Stimulated activated naive CD4-positive, alpha-beta T cell treated with Interleukin-2 at 50 U/mL for 16 hours (primary cell): ENCODE data around the gene ATPAF1.

Experiments
- DNase-seq: peaks from one replicate; lab custom pipeline; 2025; lab: John Stamatoyannopoulos, UW

The ATPAF1 gene

DNA sequence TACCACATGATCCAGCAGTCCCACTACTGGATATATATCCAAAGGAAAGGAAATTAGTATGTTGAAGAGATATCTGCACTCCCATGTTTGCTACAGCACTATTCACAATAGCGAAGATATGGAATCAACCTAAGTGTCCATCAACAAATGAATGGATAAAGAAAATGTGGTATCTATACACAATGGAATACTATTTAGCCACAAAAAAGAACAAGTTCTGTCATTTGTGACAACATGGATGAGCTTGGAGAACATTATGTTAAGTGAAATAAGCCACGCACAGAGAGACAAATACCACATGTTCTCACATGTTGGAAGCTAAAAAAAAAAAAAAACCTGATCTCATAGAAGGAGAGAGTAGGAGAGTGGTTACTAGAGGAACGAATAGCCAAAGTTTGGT, 17.7 kb downstream of the ATPAF1 start:
- DNase-seq, result no peak

DNA sequence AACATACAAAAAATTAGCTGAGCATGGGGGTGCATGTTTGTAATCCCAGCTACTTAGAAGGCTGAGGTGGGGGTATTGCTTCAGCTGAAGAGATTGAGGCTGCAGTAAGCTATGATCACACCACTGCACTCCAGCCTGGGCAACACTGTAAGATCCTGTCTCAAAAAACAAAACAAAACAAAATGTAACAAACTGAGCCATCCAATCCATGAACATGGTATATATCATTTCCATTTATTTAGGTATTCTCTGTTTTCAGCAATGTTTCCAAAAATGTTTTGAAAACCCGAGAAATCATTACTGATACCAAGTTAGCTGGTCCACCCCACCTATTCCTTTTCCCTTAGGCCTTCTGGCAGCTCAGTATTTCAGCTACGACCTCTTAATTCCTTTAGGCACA, 18.4 kb downstream of the ATPAF1 start:
- DNase-seq, result no peak

DNA sequence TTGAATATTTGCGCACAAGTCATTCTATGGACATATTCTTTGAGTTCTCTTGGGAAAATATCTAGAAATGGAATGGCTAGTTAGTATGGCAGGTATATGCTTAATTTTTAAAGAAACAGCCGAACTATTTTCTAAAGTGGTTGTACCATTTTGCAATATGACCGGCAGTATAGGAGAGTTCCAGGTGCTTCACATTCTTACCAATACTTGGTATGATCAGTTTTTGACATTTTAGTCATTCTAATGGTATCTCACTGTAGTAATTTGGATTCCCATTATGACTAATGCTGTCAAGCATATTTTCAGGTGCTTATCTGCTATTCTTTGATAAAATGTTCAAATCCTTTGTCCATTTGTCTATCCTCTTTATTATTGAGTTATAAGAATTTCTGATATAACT, 20.6 kb downstream of the ATPAF1 start:
- no peak for DNase-seq

DNA sequence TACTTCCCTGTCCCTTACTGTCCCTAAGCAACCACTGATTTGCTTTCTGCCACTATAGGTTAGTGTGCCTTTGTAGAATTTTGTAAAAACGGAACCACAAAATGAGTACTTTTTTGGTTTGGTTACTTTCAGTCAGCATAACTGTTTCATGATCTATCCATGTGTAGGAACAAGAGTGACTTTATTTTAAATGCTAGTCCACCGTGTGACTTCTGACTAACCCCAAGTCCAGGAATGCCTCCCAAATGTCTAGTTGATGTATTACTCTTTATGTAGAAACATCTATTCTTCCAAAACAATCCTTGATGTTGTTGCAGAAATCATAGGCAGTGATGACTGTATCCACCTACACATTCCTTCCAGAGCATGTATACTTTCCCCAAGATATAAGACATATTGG, 21.3 kb downstream of the ATPAF1 start:
- DNase-seq, result no peak

DNA sequence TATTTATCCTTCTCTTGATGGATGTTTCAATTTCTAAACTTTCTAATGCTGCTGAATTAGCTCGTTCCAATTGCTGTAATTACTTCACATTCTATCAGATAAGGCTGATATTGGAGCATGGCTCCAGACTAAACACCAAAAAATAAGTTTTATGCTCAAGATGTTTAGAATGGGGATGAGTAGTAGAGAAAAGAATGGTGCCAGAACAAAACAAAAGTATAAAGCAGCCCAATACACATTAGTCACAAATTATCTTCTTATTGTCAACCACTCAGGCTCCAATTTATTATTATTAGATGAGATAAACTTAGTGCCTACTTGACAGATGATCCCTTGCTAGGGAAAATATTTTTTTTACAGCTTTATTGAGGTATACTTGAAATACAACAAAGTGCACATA, 21.8 kb downstream of the ATPAF1 start:
- DNase-seq, result no peak

DNA sequence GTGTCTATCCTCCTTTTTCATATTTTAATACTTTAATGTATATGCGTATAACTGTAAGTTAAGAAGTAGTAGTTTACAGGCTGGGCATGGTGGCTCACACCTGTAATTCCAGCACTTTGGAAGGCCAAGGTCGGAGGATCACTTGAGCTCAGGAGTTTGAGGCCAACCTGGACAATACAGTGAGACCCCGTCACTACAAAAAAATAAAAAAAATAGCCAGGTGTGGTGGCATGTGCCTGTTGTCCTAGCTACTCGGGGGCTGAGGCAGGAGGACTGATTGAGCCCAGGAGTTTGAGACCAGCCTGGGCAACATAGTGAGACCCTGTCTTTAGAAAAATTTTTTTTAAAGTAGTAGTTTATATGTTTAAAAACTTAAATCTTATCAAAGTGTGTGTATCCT, 22.3 kb downstream of the ATPAF1 start:
- DNase-seq, result no peak

DNA sequence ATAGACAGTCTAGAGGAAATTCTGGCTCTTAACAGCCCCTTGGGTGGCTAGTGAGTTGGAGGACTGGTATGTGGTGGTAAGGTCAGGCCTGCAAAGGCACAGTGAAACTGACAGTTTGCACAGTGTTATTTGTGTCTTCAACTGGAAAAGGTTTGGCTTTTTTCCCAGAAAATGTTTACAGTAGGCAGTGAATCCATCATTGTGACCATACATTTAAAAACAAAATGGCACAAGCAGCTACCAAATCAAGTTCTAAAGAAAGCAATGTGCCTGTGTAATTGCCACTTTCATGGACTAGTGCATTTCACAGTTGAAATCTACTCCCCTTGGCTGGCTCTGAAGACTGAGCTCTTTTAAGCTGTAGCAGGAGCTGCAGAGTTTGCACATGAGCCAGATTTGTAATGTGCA, 24.8 kb downstream of the ATPAF1 start:
- no peak for DNase-seq

DNA sequence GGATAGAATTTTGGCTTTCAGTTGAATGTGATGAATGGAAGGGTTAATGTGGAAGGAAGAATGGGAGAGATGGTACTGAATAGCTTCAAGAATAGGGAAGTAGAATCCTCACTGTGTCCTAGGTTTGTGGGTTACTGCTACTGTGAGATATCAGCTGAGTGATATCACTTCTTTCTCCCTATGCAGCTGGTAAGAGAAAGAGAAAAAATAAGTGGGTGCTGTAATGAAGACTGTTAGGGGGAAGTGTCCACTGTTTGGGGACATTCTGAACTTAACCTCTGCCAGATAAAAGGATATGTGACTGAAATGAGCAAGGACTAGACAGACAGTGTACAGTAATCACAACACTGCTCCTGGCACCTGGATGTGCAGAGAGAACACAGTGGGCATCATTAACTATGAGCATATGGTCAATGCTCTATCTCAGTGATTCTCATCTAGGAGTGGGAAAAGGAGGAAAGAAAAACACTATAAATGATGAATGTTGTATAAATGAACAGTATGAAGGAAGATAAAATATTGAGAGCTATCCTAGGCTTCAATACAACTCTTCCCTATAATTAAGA, 26.0 kb downstream of the ATPAF1 start:
- no peak for DNase-seq

DNA sequence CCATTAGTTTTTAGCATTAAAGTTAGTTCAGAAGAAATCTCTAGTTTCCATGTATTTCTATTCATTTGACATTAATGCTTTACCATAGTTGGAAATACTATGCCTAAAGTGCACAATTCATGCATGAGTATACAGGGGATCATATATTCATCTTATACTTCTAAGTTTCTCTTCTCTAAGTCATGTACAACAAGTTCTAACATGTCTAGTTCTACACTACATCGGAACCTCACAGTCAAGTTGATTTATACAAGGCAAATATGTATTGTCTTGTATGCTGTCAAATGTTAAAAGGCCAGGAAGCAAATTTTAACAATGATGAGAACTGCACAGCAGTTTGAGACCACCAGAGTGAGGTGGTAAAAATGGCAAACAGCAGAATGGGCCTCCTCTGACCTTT, 28.6 kb downstream of the ATPAF1 start:
- DNase-seq, result no peak

DNA sequence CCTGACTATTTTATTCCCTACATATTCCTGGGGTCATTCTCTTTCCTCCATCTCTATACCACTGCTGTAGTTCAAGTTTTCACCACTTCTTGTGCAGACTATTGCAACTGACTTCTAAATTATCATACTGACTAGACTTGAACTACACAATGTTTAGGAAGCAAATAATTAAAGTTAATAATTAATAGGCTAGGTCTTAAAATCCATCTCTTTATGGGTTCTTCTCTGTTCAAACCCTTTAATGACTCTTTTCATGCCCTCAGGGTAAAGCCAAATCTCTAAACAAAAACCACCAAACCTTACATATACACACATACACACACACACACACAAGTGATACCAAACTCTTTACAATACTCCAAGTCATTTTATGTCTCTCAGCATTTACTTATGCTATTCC, 29.2 kb downstream of the ATPAF1 start:
- no peak for DNase-seq

DNA sequence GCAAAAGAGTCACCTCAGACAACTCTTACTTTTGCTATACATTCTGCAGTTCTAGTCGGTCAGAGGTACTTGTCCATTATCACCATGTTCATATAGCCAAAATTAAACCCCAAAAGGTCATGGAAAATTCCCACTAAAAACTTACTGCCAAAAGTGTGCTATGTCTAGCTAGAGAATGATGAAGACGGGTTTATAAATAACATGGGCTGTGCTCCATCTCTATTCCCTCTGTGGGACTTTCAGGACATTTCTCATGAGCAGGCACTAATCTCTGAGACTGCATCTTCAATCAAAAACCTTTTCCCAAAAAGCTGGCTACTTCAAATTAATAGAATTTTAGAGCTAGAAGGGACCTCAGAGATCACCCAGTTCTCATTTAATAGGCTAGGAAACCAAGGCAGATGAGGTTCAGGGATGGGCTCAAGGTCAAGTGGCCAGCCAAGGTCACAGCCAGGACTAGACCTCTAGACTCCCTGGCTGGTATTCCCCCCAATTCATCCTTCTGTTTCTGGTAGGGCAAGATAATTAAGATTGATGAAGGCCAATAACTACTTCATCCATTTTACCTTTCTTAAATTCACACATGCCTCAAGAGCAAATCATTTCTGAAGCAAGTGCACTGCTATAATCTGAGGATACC, 30.6 kb downstream of the ATPAF1 start:
- no peak for DNase-seq

DNA sequence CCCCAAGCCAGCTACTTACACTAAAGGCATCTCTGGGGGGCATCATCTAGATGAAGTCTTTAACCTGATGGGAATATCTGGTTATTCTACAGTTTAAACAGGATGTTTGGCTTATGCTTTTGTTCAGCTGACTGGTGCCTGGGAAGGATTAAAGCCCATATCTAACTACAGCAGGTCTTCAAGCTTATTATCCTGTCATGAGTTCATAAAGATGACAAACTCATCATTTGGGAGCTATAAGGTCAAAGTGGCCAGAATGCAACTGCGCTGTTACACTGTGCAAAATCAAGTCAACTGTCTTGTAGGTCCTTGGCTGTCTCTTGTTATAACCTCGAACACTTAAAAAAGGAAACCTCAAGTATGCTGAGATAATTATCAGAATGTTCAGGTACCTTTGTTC, 33.0 kb downstream of the ATPAF1 start:
- no peak for DNase-seq

DNA sequence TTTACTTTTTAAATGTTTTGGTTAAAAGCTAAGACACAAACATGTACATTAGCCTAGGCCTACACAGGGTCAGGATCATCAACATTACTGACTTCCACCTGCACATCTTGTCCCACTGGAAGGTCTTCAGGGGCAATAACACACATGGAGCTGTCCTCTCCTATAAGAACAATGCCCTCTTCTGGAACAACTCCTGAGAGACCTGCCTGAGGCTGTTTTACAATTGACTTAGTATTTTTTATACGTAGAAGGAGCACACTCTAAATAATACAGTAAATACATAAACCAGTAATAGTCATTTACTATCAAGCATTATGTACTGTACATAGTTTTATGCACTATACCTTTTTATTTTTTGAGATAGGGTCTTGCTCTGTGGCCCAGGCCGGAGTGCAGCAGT, 37.4 kb downstream of the ATPAF1 start:
- no peak for DNase-seq

DNA sequence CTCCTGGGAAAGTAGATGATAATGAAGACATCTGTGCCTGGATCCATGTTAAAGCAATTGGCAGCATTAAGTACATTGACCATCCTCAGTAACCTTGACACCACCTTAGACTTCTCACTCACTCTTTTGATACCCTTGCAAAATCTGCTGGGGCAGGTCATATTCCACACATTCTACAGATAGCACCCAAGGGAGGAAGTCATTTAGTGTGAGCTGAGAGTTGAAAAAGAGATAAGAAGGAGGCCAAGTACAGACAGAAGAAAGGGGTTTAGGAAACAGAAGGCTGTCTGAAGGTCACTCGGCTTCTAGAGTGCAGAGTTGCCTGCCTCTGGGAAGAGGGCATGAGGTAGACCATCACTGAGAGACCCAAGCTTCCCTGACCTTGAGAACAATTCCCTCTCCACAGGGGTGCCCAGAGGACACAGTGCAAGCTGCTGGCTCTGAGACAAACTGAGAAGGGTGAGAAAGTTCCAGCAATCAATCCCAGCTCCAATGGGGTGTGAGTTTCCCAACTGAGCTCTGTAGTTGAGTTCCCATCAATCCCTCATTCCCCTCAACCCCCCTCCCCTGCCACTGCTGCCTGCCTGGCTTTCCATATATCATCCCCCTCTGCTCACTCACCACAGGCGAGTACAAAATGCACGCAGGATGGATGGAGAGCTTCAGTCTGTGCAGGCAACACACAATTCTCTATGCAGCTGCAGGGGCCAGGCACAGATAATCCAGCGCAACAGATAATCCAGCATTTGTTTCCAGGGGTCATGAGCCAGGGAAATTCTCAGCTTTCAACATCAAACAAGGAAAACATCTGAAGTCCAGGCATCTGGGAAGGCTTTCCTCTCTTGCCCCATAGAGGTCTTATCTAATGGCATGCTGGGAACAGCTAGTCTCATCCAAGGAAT, 44.2 kb downstream of the ATPAF1 start:
- DNase-seq, result no peak

DNA sequence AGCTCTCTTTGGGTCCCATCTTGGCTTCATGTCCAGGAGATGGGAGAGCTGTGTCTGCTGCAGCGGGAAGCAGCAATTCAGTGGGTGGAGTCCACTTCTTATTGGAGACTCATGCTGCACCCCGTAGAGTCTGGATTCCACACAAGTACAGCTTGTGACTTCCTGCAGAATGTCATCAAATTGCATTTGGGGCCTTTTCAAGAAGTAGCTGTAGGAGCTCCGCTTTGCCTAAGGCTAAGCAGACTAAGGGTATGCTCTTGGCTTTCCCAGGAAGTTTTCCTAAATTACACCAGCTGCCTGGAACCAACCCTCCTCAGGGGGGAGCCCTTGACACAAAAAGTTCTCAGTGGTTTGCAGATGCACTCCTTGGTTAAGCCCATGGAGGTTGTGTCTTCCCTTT, 45.8 kb downstream of the ATPAF1 start:
- DNase-seq, result no peak

DNA sequence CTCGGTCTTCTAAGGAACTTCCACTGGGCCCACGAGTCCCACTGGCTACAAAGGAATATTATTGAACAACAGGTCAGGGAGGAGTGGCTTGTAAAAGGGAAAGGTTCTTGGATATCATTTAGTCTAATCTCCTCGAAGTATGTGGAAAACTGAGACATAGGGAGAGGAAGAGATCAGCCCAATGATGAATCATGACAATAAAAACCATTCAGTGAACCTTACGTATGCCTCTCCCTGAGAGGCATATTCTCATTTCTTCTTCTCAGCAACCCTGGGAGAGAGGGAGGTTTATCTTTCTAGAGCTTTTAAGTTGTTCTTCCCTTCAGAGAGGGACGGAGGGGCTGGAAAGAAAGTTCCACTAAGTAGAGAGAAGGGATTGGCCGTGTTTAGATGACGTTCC, 46.2 kb downstream of the ATPAF1 start:
- DNase-seq, result no peak

DNA sequence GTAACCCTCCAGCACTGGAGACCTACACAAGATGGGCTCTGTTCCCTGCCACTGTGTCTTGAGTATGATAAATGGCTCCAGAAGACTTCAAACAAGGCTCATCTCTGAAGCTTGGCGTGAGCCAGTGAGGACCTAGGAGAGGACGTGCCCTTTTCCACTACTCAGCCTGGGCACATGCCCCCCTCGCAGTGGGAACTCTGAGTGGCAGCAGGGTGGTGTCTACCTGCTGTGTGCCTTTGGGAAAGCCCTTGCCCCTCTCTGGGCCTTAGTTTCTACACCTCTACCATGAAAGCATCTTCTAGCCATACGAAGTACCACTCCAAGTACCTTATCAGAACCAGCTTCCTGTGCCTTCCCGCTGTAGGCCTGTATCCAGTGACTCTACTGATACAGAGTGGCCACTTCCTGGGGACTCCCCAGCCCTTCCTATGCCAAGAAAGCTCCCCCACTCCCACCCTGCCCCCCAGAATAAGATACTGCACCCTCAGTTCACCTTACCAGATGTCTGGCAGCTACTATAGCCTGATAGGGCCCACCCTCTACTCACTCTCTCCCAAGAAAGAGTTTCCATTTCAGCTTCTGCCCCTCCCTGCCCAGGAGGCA, 48.4 kb downstream of the ATPAF1 start:
- no peak for DNase-seq

DNA sequence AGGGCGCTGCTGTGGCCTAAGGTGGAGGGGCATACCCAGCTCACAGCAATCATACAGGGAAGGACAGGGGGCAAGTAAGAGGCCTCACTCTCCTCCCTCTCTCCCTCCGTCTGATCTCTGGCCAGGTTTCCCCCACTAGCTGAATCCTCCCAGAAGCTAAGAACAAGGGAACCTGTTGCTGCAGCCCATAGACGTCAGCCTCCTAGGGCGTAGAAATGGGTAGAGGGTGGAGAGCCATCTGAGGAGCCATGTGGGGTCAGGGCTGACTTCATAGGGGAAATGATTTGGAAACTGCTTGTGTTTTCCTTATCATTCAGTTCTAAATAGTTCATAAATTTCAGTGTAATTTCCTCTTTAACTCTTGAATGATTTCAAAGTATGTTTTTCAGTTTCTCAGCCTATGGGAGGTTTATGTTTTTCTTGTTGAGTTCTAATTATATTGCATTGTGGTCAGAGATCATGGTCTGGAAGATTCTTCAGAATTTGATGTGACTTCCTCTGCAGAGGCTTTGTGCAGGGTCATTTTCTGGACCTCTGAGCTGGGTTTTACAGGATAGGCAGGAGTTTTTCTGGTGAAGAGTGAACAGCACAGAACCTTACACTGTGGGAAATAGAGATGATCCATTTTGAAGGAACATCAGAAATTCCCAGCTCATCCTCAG, 49.3 kb downstream of the ATPAF1 start:
- DNase-seq, result no peak

DNA sequence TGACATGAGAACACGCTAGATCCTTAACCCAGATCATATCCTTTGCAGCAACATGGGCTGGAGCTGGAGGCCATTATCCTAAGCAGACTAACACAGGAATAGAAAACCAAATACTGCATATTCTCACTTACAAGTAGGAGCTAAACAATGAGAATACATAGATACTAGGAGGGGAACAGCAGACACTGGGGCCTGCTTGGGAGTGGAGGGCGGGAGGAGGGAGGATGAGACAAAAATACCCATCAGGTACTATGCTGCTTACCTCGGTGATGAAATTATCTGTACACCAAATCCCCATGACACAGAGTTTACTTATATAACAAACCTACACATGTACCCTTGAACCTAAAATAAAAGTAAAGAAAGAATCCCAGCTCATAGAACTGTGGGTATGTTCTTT, 50.3 kb downstream of the ATPAF1 start:
- no peak for DNase-seq

DNA sequence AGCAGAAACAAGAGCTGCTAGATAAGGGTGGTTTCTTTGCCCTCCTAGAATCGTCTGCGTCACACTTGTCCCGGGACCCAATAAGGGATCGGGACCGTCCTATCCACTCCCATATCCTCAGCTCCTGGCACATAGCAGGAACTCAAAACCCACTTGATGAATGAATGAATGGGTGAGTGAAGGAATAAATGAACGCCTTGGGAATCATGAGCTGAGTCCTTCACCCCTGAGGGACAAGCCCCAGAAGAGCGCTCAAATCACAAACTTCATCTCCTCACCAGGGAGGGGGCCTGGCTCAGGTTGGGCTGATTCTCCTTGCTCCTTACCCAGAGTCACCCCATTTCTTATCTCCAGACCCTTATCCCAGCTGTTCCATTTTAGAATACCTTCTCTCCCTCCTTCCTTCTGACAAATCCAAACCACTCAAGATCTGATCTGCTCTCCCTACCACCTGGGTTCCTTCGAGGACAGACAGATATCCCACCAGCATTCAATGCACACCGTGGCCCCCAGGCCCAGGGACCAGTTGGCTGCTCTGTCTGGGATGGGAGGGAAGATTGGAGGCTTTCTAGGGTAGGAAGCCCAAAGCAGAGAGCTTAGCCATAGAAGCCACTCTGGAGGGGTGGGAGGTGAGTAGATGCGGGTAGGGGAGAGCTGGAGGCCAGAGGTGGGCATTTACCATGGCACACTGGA, 50.9 kb downstream of the ATPAF1 start:
- DNase-seq, result no peak

DNA sequence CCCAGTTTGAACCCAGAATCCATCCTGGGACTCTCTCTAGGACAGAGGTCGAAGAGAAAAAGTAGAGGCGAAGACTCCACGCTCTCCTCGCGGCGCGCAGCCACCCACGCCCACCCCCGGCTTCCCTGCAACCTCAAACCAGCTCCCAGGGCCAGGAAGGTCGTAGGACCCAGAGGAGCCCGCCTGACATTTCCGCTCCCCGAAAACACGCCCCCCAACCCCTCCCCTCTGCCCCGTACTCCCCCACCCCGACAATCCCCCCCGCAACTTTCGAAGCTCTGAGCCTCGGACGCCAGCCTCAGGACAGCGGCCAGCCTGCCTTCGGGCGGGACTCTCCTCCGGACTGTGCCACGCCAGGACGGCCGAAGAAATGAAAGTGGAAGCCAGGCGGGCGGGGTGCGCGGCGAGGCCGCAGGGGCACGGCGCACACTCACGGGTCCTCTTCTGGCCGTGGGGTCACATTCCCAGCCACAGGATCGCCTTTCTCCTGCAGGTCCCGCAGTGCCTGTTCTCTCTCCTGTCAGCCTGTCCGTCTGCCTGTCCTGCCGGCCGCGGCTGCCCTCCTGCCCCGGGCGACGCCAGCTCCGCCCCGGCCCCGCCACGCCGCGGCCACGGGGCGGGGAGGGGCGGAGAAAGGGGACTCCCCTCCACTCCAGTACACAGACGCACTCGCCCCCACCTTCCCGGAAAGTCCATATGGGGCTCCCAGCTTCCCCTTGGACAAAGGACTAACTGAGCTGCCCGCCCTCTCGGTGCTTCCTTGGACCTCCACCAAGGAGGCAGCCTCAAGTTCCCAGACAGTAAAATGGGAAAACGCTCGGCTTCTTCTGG, 51.7 kb downstream of the ATPAF1 start, which contains the start of gene MOB3C:
TSS of gene MOB3C (minus strand) at position 535 of the 831 bp plus-strand sequence. CDS start 3,490 bp downstream, outside the sequence.
- peak; percentile 75 for DNase-seq
